T-helper 1 cell (primary cell): ENCODE results near the gene JHY.
A peak's percentile ranks its signal among the peaks of the same experiment; 100 is the strongest.

Experiments
- DNase-seq, 5 donors: peaks; one replicate each; pipeline ENCODE4 v3.0.0-alpha.2; 2012 to 2020

The JHY gene

DNA sequence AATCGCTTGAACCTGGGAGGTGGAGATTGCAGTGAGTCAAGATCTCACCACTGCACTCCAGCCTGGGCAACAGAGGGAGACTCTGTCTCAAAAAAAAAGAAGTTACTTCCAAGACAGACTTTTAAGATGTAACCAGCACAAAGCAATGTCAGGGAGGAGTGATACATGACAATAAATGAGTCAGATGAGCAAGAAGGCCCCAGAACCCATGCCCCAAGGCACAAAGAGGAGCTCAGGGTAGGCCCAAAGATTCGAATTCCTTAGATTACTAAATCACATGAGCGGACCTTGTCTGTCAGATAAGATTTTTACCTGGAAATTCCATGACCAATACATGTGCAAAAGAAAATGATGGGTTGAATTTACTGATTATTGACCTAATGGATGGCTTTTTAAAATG, 10.5 kb upstream of the JHY start:
- no peak for DNase-seq

DNA sequence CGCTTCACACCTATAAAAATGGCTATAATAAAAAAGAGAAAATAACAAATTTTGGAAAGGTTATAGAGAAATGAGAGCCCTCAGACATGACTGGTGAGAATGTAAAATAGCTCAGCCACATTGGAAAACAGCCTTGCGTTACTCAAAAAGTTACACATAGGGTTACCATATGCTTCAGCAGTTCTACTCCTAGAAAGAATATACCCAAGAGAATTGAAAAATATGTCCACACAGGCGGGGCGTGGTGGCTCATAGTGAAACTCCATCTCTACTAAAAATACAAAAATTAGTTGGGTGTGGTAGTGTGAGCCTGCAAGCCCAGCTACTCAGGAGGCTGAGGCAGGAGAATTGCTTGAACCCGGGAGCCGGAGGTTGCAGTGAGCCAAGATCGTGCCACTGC, 7.6 kb upstream of the JHY start:
- no peak for DNase-seq

DNA sequence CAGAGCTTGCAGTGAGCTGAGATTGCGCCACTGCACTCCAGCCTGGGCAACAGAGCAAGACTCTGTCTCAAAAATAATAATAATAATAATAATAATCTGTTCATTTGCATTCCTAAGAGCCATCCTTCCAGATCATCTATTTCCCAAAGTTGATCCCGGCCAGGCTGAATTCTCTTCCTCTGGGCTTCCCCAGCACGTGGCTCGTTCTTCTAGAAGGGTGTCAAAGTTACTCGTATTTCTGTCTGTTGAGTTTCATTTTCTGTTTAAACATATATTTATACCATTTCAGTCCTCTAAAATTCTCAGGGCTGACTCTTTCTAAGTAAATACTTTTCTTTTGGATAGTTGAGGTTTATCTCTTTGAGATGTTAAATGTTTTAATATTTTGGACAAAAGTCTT, 4.8 kb upstream of the JHY start:
- DNase-seq = no peak

DNA sequence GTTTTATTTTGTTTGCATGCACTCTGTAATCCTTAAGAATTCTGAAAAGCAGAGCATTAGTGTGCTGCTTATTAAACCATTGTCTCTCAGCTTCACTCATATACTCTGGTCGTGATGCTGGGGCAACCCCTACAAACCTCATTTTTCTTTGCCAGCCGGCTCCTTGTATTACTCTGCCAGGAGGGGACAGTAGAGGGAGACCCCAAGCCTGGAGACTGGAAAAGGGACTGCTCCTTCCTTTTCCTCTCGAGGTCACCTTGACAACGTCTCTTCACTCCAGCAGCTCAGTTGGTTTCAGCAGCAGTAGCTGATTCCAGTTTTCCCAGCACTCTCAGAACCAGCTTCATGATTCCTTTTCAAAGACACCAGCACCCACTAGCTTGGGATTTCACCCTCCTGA, 2.8 kb upstream of the JHY start:
- DNase-seq = no peak

DNA sequence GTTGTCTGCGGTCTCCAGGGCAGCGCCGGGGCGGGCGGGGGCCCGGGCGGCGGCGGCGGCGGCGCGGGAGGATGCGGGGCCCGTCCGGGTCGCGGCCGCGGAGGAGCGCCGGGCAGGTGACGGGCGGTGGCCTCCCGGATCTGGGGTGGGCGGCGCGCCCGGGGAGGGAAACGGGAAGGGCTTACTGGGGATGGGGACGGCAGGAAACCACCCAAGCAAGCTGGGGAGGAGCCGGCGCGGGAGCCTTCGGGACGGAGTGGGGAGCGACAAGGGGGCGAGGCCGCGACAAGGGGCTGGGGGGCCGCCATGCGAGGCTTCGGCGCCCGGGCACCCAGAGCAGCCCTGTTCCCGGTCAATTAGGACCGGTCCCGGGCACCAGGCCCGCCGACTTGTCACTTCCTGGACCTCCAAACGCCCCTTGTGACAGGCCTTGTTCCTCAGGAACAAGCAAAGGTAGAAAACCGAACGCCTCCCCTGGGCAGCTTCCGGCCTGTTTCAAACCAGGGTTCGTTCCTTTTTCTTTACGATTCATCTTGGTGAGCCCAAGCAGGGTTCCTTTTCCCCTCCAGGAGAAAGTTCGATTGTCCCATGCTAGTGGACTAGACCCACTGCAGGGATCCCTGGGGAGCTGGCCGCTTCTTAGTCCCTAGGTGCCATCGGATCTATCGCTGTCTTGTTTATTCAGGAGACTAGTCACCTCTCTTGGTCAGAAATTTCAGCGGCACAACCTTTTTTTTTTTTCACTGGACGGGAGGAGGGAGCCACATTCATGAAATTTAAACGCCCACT, 492 bp downstream of the JHY start:
- DNase-seq = peak; percentile 20 to 50 (median 27)

DNA sequence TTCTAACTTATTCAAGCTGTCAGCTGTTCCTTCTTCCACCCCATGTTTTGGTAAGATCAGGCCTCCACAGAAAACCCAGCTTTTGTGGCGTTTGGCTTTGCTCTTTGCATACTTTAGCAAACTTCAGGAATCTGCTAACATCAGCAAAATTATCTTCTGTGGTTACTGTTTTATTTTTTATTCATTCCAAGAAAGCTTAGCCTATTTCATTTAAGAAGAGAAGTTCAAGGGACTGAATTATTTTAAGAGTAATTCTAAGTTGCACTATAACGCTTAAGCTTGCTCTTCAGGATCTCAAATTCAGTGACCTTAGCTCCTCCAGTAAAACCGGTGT, 1.1 kb downstream of the JHY start:
- DNase-seq = no peak

DNA sequence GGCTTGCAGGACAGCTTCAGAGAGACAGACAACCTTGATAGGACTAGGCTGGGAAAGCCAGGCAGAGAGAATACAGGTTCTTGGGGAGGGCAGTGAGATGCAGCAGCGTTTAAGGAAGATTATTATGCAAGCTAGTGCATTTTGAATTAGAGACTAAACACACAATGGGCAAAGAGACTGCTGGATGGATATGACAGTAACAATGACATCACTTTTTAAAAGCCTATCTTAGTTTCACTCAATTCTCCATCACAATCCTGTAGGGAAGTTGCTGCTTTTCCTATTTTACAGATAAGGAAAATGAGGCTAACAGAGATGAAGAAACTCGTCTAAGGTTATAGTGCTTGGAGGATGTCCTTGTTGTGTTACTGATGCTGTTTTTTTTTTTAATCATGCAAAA, 5.6 kb downstream of the JHY start:
- no peak for DNase-seq

DNA sequence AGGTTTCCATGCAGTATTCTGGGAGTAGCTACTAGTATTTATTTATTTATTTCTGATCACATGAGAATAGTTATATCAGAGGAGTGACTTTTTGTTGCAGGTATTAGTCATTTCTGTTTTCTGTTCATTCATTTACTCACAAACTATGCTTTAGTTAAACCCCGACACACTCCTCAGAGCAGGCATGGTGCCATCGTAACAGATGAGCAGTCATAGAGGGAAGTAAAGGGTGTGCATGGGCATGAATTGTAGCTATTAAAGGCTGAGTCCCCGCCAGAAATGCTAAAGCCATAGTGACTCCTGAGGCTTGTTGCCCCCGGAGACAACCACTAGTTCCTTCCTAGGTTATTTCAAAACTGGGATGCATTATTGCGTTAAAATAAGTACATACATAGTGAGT, 10.6 kb downstream of the JHY start:
- DNase-seq = no peak

DNA sequence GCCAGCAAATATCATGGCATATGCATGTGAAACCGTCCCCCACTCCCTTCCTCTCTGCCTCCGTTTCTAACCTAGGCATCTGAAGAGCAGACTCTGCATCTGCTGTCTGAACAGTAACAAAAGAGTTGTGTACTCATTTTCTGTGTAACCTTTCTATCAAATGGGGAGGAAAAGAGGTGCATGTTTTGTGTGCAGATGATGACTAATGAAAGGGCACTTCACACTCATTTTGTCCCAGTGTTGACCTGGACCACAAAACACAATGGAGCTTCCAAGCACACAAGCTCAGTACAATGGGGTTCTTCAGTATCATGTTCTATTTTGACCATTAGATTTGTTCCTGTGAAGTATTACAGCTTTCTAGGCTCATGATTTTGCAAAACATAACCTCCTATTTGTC, 13.0 kb downstream of the JHY start:
- no peak for DNase-seq

DNA sequence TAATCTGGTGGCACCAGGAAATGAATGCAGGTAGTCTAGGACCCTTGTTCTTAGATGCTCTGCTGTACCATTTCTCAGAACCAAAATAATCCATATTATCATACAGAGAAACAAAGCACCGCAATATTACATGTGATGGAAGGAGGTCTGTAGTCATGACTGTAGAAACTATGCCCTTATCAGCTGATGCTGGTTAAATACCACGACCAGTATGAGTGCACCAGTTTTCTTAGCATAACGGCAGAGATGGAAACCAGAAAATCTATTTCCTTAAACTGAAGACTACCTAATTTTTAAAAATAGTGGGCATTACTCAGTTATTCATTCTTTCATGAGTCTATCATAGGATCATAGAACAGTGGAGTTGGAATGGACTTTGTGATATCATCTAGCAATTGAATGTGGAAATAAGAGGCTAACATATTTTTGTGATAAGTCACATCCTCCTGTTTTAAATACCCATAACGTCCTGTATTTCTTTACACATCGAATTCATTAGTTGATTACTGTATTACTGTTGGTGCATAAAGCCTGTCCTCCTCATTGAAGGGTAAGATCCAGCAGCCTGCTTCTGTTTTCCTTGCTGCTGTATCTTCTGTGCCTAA, 15.1 kb downstream of the JHY start:
- DNase-seq = no peak

DNA sequence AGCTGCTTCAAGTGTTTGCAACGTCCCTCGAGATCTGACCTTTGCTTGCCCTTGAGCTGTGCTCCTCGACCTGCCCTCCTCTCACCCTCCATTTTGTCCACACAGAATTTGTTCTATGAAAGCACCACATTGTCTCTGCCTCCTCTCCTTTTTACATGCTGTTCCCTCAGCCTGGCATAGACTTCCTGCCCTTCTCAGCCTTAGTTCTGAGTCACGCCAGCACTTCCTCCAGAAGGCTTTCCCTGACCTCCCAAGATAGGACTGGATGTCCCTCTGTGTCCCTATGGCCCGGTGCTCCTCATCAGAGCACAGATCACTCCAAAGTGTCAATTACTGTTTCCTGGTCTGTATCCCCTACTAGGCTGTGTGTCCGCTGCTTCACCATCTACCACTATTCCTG, 16.2 kb downstream of the JHY start:
- no peak for DNase-seq

DNA sequence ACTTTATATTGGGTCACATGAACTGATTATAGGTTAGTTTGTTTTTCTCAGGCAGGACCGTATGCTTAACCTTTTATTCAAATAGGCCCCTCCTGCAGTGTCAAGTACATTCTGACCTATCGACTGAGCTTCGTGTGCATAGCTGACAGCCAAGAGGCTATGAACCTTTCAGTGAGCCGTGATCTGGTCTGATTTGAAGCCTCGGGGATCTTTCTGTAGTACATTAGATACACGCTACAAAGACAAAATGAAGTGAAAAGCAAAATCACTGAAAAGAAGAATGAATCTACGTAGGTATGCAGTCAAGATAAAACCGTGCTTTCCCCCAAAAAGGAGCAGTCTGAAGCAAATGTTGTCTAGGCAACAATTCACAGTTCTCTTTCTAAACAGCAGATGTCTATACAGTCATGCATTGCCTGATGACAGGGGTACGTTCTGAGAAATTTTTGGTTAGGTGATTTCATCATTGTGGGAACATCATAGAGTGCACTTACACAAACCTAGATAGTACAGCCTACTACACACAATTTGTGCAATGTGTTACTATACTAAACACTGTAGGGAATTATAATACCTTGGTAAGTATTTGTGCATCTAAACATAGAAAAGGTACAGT, 18.1 kb downstream of the JHY start:
- peak in 1 of 5 donors; percentile 12 for DNase-seq

DNA sequence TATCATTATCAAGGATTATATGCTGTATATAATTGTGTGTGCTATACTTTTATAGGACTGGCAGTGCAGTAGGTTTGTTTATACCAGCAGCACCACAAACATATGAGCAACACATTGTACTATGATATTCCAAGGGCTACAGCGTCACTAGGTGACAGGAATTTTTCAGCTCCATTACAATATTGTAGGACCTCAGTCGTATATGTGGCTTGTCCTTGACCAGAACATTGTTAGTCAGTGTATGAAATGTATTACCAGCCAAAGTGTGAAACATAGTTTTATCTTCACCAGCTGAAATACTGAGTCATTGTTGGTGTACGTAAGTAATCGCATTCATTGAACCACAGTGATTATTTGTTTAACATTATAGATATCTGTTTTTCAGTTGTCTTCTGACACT, 20.4 kb downstream of the JHY start:
- DNase-seq = no peak

DNA sequence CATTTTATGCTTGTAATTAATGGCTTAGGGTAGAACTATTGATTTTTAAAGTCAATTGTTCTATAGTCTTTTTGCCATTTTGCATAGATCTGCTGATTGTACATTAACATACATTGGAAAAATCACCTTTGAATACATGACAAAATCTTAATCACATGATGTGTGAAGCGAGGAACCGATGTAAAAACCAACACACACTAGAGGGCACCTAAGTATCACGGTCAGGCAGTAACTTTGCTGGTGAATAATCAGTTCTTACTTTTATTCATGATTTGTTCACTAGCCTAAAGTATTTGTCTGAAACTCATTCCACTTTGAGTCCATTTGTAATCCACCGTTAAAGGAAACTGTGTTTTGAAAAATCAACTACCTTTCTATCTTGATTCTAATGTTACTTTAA, 28.2 kb downstream of the JHY start:
- peak in 1 of 5 donors; percentile 16 for DNase-seq

DNA sequence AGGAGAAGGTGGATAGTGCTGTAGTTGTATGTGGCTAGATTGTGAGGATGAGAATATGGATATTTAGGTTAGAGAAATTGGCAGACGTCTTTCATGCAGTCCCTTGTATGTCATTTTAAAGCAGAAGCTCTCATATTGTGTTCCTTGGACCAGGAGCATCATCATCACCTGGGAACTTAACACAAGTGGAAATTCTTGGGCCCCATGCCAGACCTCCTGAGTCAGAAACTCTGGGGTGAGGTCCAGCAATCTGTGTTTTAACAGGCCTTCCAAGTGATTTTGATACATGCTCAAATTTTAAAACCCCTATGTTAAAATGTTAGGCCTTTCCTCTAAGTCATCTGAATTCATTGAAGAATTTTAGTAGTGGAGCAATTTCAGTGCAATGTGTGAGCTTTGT, 34.8 kb downstream of the JHY start:
- DNase-seq = no peak

DNA sequence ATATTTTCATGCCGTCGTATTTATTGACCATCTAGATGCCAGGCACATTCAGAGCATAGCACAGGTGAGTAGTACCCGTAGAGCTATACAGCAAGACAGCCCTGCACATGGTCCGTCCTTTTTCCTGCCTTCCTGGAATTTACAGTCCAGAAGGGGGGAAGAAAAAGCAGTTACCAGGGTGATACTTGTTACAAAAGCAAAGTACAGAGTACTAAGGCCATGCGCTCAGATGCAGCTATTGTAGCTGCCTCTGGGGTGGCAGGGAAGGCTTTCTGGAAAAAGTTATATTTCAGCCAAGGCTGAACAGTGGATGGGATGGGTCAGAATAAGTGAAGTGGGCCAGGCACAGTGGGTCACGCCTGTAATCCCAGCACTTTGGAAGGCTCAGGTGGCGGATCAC, 36.2 kb downstream of the JHY start:
- no peak for DNase-seq

DNA sequence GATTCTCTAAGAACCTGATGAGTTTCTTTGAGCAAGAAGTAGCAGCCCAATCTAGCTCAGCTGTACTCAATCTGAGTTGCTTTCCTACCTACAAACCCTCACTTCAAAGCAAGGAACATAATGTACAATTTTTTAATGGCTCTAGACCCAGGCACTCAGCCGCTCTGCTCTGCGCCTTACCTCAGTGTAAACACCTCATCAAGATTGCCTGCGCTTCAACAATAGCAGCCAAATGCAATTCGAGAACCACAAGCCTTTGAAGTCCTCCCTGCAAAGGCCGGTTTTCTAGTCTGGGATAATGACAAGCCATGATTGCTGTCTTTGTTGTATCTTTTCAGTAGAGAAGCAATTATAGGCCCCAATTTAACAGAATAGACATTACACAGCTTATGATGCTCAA, 38.0 kb downstream of the JHY start:
- no peak for DNase-seq

DNA sequence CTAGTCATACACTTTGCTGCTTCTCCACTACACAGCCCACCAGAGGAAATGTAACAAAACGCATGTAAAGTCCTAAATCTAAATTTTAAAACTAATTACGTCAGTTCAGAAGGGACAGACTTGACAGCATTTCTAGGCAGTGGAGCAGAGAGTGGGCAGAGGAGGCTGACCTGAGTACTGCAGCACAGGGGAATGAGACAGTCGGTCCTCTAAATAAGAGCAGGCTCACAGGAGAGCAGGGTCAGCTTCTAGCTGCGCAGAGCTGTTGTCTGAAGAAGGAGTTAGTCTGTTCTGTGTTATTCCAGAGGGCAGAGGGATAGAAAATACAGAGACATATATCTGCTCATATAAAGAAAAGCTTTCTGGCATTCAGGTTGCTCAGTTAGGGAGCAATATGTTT, 40.3 kb downstream of the JHY start:
- DNase-seq = no peak

DNA sequence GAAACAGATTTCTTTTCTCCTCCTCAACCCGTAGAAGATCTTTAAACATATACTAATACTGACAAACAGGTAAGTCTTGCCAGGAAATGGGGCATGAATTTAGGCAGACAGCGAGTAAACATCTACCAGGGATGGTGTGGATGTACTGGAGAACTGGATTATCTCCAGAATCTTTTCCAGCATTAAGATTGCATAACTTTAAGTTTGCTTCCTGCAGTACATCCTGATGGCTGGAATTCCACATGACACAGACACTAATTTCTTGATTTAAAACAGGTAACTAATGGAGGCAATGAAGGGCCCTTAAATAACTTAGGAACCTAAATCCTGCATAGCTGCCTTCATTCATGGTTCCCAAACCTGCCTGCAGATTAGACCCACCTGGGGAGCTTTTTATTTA, 40.7 kb downstream of the JHY start:
- DNase-seq = no peak

DNA sequence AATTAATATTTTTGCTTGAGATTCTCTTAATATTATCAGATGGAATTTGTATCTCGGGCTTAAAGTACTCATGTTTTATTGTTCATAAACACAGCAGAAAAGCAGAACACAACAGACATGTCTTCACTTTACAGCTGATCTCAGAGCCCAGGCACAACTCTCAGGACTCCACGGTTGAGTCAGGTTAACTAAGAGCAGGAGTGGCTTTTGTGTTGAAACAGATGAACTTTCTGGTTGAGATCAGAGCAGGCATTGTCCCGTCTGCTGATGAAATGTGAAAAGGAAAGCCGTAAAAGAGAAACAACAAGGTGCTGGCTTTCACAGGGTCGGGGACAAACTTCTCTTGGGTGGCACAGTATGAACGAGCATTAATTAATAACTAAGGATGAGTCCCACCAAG, 49.0 kb downstream of the JHY start:
- DNase-seq = no peak

DNA sequence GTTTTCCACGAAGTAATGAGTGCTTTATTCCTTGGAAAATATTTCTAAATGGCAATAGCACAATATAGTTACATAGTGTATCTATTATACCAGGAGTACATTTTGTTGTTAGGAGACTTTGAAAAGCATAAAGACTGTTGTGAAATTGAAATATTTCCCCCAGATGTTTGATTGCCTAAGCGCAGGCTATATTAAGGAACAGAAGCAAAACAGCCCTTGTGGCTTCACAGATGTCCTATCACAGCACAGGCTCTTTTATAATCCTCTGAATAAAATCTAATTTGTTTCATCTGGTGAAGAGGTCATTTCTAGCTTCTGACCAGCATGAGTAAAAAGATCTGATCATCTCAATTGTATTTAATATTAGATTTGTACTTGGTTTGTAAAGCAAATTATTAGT, 50.9 kb downstream of the JHY start:
- no peak for DNase-seq

DNA sequence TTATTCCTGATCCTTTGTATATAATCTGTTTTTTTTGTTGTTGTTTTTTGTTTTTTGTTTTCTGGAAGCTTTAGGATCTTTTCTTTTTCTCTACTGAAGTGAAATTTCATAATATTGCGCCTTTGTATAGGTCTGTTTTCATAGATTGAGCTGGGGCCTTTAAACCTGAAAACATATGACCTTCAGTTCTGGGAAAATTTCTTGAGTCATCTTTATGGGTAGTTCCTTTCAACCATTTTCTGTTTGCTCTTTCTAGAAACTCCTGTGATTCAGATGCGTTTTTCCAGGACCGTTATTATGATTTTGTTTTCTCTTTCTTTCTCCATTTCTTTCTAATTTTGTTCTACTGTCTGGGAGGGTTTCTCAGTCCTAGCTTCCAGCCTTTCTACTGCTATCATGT, 55.4 kb downstream of the JHY start:
- peak in 1 of 5 donors; percentile 28 for DNase-seq

DNA sequence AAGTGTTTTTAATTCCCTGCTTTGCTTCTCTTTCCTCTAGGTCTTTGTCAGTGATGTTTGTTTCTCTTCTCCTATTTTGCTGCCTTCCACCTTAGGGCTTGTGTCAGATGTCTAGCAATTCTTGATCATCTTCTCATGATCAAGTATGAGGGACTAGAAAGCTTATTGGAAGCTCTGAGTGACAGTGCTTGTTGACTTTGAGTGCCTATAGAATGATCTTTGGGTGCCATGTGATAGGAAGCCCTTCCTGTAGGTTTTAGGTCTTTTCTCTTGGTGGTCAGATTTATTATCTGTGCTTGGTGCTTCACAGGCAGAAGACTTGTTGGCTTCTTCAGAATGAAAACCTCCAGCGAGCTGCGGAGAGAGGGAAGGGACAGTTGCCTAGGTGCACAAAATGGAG, 56.0 kb downstream of the JHY start:
- peak in 1 of 5 donors; percentile 27 for DNase-seq

DNA sequence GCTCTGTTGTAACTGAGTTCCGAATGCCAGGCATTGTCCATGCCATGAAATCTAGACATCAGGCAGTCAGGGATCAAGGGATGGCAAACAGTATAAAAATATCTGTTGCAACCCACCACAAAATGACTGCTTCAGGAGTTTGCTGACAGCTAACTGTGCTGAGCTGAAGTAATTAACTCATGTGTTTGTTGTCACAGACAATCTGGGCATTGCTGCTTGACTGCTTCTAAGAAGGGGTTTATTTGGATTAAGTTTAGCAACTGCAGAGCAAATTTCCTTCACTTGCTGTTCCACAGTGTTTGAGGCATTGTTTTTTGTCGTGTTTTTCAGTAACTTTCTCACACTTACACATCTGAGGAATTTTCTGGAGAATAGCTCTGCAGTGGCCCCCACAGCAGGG, 68.7 kb downstream of the JHY start:
- DNase-seq = no peak

DNA sequence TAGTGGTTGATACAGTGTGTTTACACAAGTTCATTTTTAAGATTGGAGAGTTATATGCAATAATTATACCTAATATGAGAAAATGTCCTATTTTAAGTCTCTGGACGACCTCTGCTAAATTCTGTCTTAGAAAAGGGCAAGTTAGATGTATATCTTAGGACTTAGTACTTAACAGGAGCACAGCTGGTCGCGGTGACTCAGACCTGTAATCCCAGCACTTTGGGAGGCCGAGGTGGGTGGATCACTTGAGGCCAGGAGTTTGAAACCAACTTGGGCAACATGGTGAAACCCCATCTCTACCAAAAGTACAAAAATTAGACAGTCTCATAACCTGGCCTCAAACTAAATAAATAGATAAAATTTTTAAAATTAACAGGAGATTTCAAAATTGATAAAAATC, 71.9 kb downstream of the JHY start:
- no peak for DNase-seq
